Tongue (tissue), 2 donors: ENCODE measurements around the gene TBL1Y. TPM values are rescaled to one million over a fixed set of nuclear protein-coding genes. Genes with fewer than 3 reads are reported as not detected.

Experiments
- DNase-seq: peaks from one replicate; pipeline ENCODE4 v3.0.0-alpha.2; 2015
- total RNA-seq: library from RNA; depleted of rRNA; stranded (reverse); fragments of >200 nt; gene quantifications from one replicate; pipeline ENCODE4 v1.2.3, GENCODE V29; 2014

TBL1Y gene
- total RNA-seq, 1 donor from 2014 or later, result not detected

DNA sequence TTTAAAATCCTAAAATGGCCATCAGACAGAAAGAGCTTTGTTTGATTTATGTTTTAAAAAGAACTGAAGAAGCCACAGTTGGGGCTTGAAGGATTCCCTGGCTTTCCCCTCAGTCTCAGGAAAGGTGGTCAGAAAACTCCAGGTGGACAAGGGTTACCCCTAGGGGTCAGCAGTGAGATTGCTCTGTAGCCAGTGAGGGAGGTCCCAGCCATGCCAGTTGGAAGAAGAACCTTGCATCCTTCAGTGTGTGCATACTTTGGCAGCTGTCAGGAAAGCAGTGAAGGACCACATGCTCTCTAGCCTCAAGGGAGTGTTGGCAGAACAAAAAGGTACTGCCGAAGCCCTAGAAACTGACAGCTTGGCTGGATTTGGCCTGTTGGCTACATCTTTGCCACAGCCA, 182.3 kb downstream of the TBL1Y start:
- no peak for DNase-seq

DNA sequence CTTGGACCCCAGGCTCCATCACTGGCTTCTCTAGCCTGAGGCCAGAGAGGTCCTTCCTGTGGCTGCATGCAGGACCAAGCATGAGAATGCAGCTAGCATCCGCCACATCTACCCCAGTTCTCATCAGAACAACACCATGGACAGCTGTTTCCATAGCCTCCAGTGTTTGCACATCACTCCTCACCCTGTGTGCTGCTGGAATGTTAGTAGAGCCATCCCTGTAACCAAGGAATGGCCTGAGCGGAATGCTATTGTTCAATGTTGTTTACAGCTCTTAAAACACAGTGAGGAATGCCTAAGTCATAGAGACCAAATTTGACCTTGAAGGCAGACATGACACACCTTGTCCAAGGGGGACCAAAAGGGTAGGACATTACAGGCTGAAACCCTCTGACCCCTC, 183.9 kb downstream of the TBL1Y start:
- no peak for DNase-seq

GRCh38 chrY:7097021-7097420, 186.5 kb downstream of the TBL1Y start:
- DNase-seq, result no peak

DNA sequence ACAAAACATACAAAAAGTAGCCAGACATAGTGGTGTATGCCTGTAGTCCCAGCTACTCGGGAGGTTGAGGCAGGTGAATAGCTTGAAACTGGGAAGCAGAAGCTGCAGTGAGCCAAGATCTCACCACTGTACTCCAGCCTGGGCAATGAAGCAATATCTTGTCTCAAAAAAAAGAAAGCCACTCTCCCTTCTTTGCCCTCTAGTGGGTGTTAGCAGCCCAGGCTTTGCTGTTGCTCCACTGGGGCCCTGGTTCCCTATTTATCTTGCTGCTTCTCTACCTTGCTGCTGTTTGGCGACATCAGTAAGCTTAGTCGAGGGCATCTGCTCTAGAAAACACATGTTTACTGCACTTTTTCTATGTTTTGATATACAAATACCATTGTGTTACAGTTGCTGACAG, 189.2 kb downstream of the TBL1Y start:
- DNase-seq, result no peak

DNA sequence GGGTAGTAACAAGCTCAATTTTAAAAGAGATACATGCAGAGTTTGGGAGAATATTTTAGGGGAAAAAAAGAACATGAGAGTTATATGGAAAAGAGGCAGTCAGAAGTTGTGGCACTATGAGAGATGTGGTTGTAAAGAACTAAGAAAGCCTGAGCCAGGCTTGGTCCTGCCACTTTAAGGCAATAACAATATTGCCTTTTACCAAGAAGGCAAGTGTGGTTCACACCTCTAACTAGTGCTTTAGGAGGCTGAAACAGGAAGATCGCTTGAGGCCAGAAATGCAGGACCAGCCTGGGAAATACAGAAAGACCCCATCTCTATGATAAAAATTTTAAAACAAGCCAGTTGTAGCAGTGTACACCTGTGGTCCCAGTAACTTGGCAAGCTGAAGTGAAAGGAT, 192.2 kb downstream of the TBL1Y start:
- no peak for DNase-seq

DNA sequence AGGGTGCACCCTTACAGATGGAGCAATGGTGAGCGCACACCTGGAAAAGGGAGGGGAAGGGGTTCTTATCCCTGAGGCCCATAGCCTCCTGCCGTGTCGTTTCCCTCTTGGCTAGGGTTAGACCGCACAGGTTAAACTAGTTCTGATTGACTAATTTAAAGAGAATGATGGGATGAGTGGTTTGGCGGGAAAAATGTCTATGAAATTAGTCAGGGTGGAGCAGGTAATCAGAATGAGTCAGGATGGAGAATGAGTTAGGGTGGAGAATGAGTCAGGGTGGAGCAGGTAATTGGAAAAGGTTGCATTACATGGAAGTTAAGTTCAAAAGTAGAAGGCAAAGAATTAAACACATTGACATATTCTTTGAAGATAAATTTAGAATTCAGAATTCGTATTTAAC, 196.7 kb downstream of the TBL1Y start:
- no peak for DNase-seq

GRCh38 chrY:7110086-7110485, 199.6 kb downstream of the TBL1Y start:
- no peak for DNase-seq

DNA sequence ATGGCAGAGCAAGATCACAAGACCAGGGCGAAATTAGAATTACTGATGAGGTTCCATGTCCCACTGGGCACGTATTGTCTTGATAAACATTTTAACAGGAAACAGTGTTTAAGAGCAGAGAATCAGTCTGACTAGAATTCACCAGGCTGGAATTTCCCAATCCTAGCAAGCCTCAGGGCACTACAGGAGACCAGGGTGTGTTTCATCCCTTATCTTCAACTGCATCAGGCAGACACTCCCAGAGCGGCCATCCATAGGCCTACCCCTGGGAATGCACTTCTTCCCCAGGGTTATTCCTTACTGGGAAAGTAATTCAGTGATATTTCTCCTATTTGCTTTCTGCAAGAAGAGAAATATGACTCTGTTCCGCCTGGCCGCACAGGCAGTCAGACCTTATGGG, 205.4 kb downstream of the TBL1Y start:
- no peak for DNase-seq

DNA sequence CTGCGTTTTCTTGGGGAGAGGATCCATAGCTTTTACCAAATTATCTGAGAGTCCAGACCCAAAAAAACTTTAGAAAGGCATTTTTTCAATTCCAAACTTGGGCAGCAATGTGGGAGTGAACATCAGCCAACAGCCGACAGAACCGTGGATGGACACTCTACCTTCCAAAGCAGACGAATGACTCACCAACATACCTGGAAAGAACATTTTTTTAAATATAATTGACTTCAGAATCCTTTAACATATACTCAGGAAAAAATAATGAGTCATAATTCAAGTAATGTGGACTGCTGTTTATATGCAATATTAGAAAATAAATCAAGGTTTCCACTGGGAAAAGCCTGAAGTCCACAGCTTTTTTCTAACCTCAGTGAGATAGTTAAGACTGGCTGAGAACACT, 211.7 kb downstream of the TBL1Y start:
- DNase-seq, result no peak

GRCh38 chrY:7125136-7126056, 214.9 kb downstream of the TBL1Y start:
- peak; percentile 52 for DNase-seq

DNA sequence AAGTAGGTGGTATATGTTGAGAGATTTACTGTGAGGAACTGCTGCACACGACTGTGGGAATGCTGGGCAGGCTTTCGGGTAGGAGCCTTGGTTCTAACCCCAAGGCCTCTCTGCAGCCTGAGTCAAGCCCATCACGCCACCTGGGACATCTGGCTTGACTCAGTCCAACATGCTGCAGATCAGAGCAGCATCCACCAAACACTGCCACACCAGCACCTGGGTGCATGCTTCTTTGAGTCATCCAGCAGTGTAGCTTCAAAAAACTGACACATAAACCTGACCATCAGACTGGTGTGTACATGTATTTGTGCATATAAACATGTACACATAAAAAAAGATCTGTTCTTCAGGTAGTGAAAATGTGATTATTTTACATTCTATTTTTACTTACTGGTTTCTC, 217.7 kb downstream of the TBL1Y start:
- DNase-seq, result no peak

Other genes with a start within 250 kb of the TBL1Y start
- gene AMELY, start 1.1 kb downstream of the TBL1Y start, total RNA-seq, result not detected